ENCODE results near the gene SLC9A7.

Gene SLC9A7

GRCh38 chrX:46755671-46756070 is 3.2 kb downstream of the SLC9A7 start:
- in situ Hi-C loops (cut with MboI; ENCODE audit: low pct_unique_long_range_greater_than_20kb, low sequenced_read_pairs, unreplicated experiment), result no loop called here
- TF ChIP-seq, protein P1, sequence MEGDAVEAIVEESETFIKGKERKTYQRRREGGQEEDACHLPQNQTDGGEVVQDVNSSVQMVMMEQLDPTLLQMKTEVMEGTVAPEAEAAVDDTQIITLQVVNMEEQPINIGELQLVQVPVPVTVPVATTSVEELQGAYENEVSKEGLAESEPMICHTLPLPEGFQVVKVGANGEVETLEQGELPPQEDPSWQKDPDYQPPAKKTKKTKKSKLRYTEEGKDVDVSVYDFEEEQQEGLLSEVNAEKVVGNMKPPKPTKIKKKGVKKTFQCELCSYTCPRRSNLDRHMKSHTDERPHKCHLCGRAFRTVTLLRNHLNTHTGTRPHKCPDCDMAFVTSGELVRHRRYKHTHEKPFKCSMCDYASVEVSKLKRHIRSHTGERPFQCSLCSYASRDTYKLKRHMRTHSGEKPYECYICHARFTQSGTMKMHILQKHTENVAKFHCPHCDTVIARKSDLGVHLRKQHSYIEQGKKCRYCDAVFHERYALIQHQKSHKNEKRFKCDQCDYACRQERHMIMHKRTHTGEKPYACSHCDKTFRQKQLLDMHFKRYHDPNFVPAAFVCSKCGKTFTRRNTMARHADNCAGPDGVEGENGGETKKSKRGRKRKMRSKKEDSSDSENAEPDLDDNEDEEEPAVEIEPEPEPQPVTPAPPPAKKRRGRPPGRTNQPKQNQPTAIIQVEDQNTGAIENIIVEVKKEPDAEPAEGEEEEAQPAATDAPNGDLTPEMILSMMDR (IDR thresholded peaks at IDR 0.05; ENCODE audit: extremely low read depth, insufficient read depth, missing control alignments), result no peak
- no peak for DNase-seq (ENCODE audit: low spot score)

DNA sequence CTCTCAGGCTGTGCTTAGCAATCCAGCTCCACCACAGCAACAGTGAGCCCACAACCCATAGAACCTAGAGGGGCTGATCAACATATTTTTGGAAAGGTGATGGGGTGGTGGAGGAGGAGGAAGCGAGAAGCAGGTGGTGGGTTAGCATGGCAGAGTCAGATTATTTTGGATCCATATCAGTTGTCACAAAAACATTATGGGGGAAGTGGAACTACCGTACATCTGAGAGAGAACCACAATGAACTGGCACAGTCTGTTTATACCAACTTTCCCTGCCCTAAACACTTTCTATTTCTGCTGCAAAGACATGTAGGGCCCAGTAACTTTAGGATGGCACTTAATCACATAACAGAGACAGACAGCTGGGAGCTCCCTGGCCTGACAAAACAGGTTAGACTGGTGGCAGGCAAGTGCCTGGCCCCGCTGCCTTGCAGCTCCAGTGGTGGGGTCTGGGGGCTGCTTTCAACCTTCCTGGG is 4.3 kb downstream of the SLC9A7 start:
- in situ Hi-C loops (cut with MboI; ENCODE audit: low pct_unique_long_range_greater_than_20kb, low sequenced_read_pairs, unreplicated experiment), result no loop called here

DNA sequence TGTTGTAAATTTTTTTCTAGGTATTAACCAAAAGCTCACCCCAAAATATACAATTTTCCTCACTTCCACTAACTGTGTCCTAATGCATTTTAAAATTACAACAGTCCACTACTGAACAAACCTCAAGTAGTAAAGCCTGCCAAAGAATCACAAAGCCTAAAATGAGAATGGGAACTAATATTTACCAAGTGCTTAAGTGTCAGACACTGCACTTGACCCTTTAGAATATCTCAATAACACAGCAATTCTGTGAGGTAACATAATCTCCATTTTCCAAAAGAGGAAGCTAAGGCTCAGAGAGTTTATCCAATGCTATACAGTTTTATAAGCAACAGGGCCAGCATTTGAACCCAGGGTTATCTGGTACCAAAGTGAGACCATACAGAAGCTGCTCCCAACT is 4.9 kb downstream of the SLC9A7 start:
- no peak for DNase-seq (ENCODE audit: low spot score)
- TF ChIP-seq, protein P1 (IDR thresholded peaks at IDR 0.05; ENCODE audit: extremely low read depth, insufficient read depth, missing control alignments), result no peak
- in situ Hi-C loops (cut with MboI; ENCODE audit: low pct_unique_long_range_greater_than_20kb, low sequenced_read_pairs, unreplicated experiment), result no loop called here

More for the DNA sequence above, 4.3 kb downstream of the SLC9A7 start:
- no peak for DNase-seq (ENCODE audit: low spot score)
- TF ChIP-seq, protein P1 (IDR thresholded peaks at IDR 0.05; ENCODE audit: extremely low read depth, insufficient read depth, missing control alignments), result no peak

GRCh38 chrX:46750889-46751288 is 8.0 kb downstream of the SLC9A7 start:
- TF ChIP-seq, protein P1 (IDR thresholded peaks at IDR 0.05; ENCODE audit: extremely low read depth, insufficient read depth, missing control alignments), result no peak
- no peak for DNase-seq (ENCODE audit: low spot score)

GRCh38 chrX:46744009-46744408 is 14.9 kb downstream of the SLC9A7 start:
- in situ Hi-C loops (cut with MboI; ENCODE audit: low pct_unique_long_range_greater_than_20kb, low sequenced_read_pairs, unreplicated experiment), result no loop called here
- DNase-seq (ENCODE audit: low spot score), result no peak
- TF ChIP-seq, protein P1 (IDR thresholded peaks at IDR 0.05; ENCODE audit: extremely low read depth, insufficient read depth, missing control alignments), result no peak

More at GRCh38 chrX:46750889-46751288, 8.0 kb downstream of the SLC9A7 start:
- in situ Hi-C loops (cut with MboI; ENCODE audit: low pct_unique_long_range_greater_than_20kb, low sequenced_read_pairs, unreplicated experiment), result no loop called here

- DNase-seq (ENCODE audit: low spot score), result no peak
- in situ Hi-C loops (cut with MboI; ENCODE audit: low pct_unique_long_range_greater_than_20kb, low sequenced_read_pairs, unreplicated experiment), result no loop called here
These were observed 15.9 kb downstream of the SLC9A7 start for GRCh38 chrX:46743046-46743445.

More at GRCh38 chrX:46743046-46743445, 15.9 kb downstream of the SLC9A7 start:
- TF ChIP-seq, protein P1 (IDR thresholded peaks at IDR 0.05; ENCODE audit: extremely low read depth, insufficient read depth, missing control alignments), result no peak
